Hepatocyte (in vitro differentiated cells): Measurements from ENCODE around the gene ZNF33A.

ENCODE experiments used
- EZH2 ChIP-seq: fragments of 200-600 bp; sonication (generic); IDR thresholded peaks from 2 replicates; pipeline ENCODE4 v1.6.1; 2016; ENCODE audit warnings: antibody characterized with exemption, mild to moderate bottlenecking, borderline replicate concordance
- EZH2phosphoT487 ChIP-seq: fragments of 200-600 bp; sonication (generic); IDR thresholded peaks from one replicate; pipeline ENCODE4 v1.6.1; 2018; ENCODE audit warnings: antibody characterized with exemption, mild to moderate bottlenecking, low read depth, moderate library complexity; ENCODE audit not compliant: unreplicated experiment, severe bottlenecking
- TF ChIP-seq, protein P1 (sequence below): fragments of 200-600 bp; sonication (generic); IDR thresholded peaks from 2 replicates; pipeline ENCODE4 v1.5.1; 2016; ENCODE audit warnings: antibody characterized with exemption, mild to moderate bottlenecking; ENCODE audit not compliant: poor library complexity

DNA sequence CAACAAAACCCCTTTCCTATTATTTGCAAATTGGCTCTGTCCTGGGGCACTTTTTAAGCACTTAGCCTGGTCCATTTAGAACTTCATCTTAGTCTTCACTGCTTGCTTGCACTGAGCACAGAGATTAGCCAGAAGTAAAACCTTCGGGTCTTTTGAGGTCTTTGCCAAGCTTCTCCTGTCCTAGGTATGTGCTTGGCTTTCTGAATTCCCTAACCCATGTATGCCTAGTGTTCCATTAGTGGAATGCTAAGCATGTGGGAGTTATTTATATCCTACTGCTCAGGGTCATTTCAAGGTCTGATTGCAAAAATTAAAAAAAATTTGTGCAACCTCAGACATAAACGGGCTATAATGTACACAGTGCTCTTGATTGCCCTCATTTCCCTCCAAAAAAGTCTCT lies 101.7 kb downstream of the ZNF33A start:
- TF ChIP-seq, protein P1, sequence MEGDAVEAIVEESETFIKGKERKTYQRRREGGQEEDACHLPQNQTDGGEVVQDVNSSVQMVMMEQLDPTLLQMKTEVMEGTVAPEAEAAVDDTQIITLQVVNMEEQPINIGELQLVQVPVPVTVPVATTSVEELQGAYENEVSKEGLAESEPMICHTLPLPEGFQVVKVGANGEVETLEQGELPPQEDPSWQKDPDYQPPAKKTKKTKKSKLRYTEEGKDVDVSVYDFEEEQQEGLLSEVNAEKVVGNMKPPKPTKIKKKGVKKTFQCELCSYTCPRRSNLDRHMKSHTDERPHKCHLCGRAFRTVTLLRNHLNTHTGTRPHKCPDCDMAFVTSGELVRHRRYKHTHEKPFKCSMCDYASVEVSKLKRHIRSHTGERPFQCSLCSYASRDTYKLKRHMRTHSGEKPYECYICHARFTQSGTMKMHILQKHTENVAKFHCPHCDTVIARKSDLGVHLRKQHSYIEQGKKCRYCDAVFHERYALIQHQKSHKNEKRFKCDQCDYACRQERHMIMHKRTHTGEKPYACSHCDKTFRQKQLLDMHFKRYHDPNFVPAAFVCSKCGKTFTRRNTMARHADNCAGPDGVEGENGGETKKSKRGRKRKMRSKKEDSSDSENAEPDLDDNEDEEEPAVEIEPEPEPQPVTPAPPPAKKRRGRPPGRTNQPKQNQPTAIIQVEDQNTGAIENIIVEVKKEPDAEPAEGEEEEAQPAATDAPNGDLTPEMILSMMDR: no peak
- TF ChIP-seq EZH2: no peak
- TF ChIP-seq EZH2phosphoT487: no peak
